LNCaP clone FGC (cell line): ENCODE data around the gene PKD1.

Experiments used
- DNase-seq: peaks from one replicate; pipeline ENCODE4 v3.0.0-alpha.2; 2011; ENCODE audit warnings: low read depth
- H3K4me3 ChIP-seq: 2 replicates; pipeline ENCODE4 v1.5.1; 2011; ENCODE audit warnings: mild to moderate bottlenecking, low read depth, low read length, control low read depth
- TF ChIP-seq, protein P1 (sequence below): IDR thresholded peaks from 2 replicates; pipeline ENCODE4 v1.5.1; 2012; ENCODE audit warnings: mild to moderate bottlenecking; ENCODE audit not compliant: control insufficient read depth, insufficient read depth; ENCODE audit errors: extremely low read depth

PKD1 gene

GRCh38 chr16:2077696-2078095 is 58.0 kb downstream of the PKD1 start:
- no peak overlapping the region for H3K4me3 ChIP-seq
- no peak for DNase-seq
- TF ChIP-seq, protein P1, sequence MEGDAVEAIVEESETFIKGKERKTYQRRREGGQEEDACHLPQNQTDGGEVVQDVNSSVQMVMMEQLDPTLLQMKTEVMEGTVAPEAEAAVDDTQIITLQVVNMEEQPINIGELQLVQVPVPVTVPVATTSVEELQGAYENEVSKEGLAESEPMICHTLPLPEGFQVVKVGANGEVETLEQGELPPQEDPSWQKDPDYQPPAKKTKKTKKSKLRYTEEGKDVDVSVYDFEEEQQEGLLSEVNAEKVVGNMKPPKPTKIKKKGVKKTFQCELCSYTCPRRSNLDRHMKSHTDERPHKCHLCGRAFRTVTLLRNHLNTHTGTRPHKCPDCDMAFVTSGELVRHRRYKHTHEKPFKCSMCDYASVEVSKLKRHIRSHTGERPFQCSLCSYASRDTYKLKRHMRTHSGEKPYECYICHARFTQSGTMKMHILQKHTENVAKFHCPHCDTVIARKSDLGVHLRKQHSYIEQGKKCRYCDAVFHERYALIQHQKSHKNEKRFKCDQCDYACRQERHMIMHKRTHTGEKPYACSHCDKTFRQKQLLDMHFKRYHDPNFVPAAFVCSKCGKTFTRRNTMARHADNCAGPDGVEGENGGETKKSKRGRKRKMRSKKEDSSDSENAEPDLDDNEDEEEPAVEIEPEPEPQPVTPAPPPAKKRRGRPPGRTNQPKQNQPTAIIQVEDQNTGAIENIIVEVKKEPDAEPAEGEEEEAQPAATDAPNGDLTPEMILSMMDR: no peak

DNA sequence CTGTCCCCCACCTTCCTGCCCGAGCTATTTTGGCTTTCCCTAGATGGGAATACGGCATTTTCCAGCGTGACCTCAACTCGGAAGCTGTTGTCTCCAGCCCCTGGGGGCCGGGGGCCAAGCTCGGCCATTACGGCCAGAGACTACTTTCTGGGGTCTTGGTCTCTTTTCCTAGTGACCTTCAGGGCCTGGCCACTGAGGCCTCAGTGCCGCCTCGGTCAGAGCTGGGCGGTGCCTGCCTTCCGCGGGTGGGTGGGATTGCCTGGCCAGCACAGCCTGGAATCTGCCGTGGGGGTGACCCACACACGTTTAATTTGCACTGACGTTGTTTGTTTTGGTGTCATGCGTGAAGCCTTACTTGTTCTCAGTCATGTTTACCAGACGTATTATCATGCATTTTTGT is 58.7 kb downstream of the PKD1 start:
- TF ChIP-seq, protein P1: no peak

DNA sequence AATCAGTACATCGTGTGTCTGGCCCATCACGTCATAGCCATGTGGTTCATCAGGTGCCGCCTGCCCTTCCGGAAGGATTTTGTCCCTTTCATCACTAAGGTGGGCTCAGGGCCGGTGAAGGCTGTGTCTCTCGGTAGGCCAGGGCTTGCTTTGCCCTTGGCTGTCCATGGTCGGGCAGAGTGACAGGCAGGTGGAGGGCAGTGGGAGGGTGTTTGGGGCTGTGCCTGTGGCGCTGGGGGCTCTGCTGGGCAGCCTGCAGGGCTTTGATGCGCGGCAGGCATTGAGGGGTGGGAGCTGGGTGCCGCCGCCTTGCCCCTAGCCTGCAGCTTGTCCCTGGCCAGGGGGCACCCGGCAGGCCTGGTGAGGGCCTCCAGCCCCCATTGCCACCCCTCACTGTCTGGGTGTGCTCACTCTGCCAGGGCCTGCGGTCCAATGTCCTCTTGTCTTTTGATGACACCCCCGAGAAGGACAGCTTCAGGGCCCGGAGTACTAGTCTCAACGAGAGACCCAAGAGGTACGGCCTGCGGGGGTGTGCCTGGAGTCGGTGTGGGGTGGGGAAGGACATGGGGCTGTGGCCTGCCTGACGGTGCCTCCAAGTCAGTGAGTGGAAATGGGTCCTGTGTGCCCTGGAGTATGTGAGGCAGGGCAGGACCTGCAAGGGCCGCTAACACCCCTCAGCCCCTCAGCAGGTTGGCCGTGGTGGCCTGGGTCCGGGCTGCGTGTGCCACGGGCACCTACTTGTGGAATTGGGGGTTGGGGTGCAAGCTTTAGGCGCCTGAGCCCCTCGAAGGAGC is 59.4 kb downstream of the PKD1 start:
- TF ChIP-seq, protein P1: no peak
- no peak overlapping the region for H3K4me3 ChIP-seq
- DNase-seq: no peak

More for the DNA sequence above, 58.7 kb downstream of the PKD1 start:
- H3K4me3 ChIP-seq: no peak overlapping the region
- DNase-seq: no peak

DNA sequence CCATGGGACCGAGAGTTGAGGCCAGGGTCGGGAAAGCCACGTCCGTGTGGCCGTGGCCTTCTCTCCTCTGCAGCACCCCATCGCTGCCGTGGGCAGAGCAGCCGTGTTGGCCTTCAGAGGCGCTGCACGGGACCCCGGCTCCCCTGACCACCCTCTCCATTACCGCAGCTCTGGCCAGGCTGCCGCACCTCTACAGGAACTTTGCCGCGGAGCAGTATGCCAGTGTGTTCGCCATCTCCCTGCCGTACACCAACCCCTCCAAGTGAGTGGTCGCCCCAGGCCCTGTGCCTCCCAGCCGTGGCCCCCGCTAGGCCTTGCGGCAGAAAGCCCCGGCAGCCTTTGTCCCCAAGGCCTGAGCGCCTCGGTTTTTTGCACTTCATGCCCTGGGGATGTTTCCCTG is 60.1 kb downstream of the PKD1 start:
- H3K4me3 ChIP-seq: no peak overlapping the region
- no peak for DNase-seq
- TF ChIP-seq, protein P1: no peak

GRCh38 chr16:2074071-2074470 is 61.6 kb downstream of the PKD1 start:
- TF ChIP-seq, protein P1: no peak
- H3K4me3 ChIP-seq: no peak overlapping the region
- no peak for DNase-seq

- TF ChIP-seq, protein P1: no peak
- no peak overlapping the region for H3K4me3 ChIP-seq
- no peak for DNase-seq
Observed at GRCh38 chr16:2072926-2073325, 62.8 kb downstream of the PKD1 start.
